Activated CD4-positive, alpha-beta T cell treated with anti-CD3 and anti-CD28 coated beads, Interleukin-2, amount 50 U/mL, for 1 hour (primary cell): ENCODE measurements around the gene ACSL1.

Experiments used
- DNase-seq: peaks from one replicate; pipeline ENCODE4 v3.0.0-alpha.2; 2020

Gene ACSL1

DNA sequence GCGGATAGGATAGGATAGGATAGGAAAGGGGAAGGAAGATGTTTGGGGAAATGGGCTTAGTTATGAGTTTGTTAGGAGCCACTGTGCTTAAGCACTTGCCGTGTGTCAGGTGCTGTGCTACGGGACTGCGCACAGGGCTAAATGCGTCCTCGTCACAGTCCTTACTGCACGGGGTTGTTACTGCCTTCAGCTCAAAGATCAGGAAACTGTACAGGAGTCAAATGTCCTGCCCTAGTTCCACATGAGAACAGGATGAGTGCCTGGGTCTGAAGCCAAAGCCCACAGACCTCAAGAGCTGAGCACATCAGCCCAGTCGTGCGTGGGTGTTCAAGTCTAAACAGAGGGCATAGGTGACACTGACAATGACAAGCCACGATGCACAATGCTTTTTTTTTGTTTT, 15.0 kb downstream of the ACSL1 start:
- DNase-seq, result no peak

DNA sequence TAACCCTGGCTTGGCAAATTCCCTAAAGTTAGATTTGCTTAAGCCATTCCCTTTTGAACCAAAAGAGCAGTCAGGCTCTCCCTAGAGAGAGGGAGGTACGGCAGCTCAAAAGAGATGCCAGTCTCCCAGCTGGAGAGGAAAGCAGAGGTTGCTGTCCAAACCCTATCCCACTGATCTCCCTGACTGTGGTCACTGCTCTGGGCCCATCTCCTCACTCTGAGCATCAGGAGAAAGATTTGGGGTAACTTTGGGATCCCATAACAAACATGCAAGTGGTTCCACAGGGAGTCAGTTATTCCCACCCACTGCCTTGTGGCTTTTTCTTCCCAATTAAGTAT, 17.1 kb downstream of the ACSL1 start:
- DNase-seq, result no peak

- no peak for DNase-seq
Observed at GRCh38 chr4:184807797-184808712, 17.7 kb downstream of the ACSL1 start.

- no peak for DNase-seq
Observed at GRCh38 chr4:184807256-184807655, 18.5 kb downstream of the ACSL1 start.

GRCh38 chr4:184806711-184807110, 19.1 kb downstream of the ACSL1 start:
- no peak for DNase-seq

DNA sequence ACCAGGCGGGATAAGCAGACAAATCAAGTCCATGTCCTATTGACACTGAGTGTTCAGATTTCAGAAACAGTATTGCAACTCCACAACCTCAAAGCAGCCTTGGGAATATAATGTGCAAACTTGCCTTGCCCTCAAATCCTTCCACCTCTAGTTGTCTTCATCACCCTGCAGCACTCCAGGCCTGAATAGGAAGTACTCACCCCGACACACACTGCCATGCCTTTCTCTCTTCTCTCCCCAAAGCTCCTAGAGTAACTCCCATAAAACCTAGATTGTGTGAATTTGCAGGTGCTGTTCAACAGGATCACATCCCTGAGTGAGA, 19.6 kb downstream of the ACSL1 start:
- DNase-seq, result no peak

GRCh38 chr4:184805462-184806228, 20.1 kb downstream of the ACSL1 start:
- no peak for DNase-seq

- no peak for DNase-seq
Observed at GRCh38 chr4:184804621-184805020, 21.1 kb downstream of the ACSL1 start.

GRCh38 chr4:184803874-184804273, 21.9 kb downstream of the ACSL1 start:
- no peak for DNase-seq

DNA sequence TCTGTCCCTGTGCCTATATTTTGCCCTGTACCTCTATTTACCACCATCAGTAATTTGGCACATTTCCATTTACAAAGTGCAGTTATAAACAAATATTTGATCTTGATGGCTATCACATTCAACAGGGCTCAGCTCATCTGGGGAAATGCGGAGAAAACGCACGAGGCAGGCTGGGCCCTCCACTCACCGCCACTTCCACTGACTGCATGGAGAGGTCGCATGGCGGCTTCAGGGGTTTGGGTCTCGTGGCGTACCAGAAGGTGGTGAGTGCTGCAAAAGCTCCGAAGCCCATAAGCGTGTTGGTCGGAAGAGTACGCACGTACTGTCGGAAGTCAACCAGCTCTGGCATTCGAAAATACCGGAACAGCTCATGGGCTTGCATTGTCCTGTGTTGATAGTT, 22.6 kb downstream of the ACSL1 start:
- no peak for DNase-seq

- DNase-seq, result no peak
Observed at GRCh38 chr4:184802697-184803015, 23.1 kb downstream of the ACSL1 start.

GRCh38 chr4:184801781-184802696, 23.7 kb downstream of the ACSL1 start:
- no peak for DNase-seq

- no peak for DNase-seq
Observed at GRCh38 chr4:184798504-184798903, 27.3 kb downstream of the ACSL1 start.

DNA sequence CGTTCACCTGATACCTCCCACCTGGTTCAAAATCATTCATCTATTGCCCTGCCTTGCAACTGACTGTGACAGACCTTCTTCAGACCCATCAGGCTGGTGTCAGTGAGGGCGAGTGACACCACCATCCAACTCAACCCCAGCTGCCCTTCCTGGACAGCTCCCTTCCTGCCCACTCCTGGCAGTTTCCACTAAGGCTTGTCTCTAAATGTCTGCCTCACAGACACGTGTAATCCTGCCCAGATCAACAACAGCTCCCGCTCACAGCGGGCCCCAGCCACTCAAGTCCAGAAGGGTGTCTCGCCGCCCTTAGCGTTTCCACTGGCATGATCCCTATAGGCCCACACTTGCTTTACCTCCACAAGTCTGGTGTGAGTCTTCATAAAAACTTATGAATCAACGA, 28.9 kb downstream of the ACSL1 start:
- DNase-seq, result no peak

DNA sequence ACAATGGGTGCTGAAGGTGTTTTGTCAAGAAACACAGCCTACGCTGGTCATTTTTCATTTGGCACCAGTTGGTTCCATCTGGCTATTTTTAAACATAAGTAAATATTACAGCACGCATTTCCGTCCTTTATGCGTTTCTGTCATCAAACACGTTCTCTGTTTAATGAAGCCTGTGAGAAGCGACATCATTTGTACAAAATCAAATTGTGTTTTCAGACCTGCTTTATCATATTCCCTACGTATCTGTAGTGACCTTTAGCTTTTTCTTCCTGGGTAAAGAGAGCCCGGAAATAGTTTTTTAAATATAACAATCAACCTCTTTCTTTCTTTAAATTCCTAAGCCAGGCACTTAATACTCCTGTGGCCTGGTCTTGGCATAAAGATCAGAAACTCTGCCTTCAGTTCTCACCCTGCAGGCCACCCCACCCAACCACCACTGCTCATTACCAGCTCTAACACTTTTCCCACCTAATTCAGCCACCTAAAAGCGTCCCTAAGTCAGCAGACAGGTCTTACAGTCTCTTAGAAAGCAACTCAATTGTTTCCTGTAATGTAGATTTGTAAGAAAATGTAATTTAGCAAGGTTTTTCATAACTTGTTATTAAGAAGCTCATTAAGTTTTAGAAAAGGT, 30.4 kb downstream of the ACSL1 start:
- no peak for DNase-seq

DNA sequence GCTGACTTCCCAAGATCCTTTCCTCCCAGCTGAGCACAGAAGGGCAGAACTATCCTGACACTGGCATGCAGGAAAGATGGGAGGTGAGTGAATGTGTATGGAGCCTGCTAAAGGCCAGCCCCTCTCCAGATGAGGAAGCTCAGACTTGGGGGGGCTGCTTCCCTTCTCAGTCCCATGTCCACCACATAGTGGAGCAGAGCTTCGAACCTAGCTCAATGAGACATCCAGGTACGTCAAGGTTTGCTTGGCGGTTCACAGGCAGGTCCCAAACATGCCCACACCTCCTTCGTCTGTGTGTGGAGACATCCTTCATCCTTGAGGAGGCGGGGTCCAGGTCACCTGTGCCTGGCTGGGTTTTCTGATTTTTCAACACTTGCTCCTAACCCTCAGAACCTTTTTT, 31.3 kb downstream of the ACSL1 start:
- no peak for DNase-seq

- DNase-seq, result no peak
Observed at GRCh38 chr4:184793735-184794355, 31.9 kb downstream of the ACSL1 start.

DNA sequence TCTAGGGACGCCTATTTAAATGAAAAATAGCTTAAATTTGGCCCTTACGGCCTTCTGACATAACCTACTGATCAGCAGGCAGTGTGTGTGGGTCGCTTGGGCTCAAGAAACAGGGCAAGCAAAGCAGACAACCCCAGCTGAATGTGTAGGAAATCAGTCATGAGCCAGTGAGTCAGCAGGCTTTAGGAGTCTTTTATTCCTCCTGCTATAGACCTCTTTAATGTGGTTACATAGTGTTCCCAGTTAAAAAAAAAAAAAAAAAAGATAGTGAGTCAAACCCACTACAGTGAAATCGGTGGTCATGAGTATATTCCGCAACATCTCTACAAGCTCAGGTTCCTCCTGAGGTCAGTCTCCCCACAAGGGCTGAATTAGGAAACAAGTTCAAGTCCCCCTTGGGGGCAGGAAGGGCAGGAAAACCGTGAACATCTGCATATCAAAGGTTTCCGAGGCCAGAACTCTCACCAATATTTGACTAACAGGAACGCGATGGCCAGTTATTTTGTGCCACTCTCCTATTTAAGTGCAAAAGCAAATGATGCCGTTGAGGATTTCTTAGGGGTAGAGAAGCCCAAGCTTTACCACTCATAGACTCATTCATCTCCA, 32.7 kb downstream of the ACSL1 start:
- peak; percentile 14 for DNase-seq

- DNase-seq, result no peak
Observed at GRCh38 chr4:184792334-184792733, 33.4 kb downstream of the ACSL1 start.

GRCh38 chr4:184790826-184791225, 34.9 kb downstream of the ACSL1 start:
- DNase-seq, result no peak

GRCh38 chr4:184787766-184788503, 37.8 kb downstream of the ACSL1 start:
- DNase-seq, result no peak
